ENCODE data around the gene ALK.

Gene ALK

GRCh38 chr2:29370173-29370572 lies 551.2 kb downstream of the ALK start:
- TF ChIP-seq ZFX (IDR thresholded peaks at IDR 0.05): no peak
- TF ChIP-seq, protein P1, sequence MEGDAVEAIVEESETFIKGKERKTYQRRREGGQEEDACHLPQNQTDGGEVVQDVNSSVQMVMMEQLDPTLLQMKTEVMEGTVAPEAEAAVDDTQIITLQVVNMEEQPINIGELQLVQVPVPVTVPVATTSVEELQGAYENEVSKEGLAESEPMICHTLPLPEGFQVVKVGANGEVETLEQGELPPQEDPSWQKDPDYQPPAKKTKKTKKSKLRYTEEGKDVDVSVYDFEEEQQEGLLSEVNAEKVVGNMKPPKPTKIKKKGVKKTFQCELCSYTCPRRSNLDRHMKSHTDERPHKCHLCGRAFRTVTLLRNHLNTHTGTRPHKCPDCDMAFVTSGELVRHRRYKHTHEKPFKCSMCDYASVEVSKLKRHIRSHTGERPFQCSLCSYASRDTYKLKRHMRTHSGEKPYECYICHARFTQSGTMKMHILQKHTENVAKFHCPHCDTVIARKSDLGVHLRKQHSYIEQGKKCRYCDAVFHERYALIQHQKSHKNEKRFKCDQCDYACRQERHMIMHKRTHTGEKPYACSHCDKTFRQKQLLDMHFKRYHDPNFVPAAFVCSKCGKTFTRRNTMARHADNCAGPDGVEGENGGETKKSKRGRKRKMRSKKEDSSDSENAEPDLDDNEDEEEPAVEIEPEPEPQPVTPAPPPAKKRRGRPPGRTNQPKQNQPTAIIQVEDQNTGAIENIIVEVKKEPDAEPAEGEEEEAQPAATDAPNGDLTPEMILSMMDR (conservative IDR thresholded peaks at IDR 0.05): no peak
- no peak overlapping the region for H3K27ac ChIP-seq

DNA sequence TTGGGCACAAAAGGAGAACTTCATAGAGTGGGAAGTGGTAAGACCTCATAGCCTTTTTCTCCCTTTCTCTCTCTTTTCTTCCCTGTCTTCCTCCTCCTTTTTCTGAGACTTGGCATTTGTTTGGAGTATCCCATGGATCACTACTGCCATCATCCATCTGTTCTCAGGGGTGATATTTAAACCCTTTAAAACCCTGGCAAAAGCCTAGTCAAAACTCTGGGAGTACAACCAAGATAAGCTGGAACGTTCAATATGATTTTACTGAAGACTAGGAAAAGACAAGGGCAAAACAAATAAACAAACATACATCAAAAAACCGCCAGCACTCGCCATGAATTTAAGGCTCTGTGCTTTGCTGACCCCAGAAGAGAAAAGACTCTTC lies 552.7 kb downstream of the ALK start:
- TF ChIP-seq ZFX (IDR thresholded peaks at IDR 0.05): no peak
- TF ChIP-seq, protein P1 (conservative IDR thresholded peaks at IDR 0.05): no peak

DNA sequence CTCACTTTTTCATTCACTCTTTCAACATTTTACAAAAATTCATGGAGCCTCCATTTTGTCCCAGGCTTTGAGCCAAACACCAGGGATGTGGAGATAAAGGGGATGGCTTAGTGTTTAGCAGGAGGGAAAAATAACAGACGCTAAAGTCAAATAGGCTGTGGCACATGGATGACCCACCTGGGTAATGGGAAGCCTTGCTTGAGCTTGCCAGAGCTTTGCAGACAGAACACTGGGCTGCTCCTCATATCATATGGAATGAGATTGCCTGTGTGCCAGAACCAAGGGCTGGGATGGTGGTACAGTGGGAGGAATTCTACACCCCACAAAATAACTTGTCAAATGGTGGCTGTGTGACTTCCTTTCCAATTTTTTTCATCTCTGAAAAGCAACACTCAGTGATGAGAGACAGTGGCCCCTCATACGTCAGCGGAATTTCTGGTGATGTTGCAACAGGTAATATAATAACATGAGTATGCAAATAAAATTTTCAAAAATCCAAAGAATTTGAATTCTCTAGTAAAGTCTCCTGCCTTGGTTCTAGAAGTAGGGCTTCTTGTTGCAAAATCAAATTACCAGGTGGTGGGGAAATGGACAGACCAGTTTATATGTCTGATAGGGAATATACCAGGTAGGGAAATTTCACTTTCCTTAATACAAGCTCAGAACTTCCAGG lies 553.3 kb downstream of the ALK start:
- TF ChIP-seq, protein P1 (conservative IDR thresholded peaks at IDR 0.05): no peak
- TF ChIP-seq ZFX (IDR thresholded peaks at IDR 0.05): no peak
- H3K27ac ChIP-seq: no peak overlapping the region

More for the DNA sequence above, 552.7 kb downstream of the ALK start:
- no peak overlapping the region for H3K27ac ChIP-seq

DNA sequence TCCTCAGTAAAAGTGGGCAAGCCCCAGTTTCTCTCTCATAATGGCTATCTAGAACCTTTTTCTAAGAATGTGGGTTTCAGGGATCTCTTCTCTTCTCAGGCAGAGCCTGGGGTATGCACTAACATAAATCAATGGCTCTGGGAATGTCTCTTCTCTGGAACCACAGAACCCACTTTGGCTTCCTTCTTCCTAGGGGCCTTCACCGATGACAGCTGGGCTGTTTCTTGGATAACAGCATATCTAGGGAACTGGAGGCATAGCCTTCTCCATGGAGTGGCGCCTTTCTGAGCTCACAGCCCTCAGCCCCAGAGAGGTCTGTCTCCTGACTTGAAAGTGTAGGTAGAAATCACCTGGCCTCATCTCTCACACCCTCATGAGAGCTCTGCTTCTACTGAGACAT lies 558.3 kb downstream of the ALK start:
- H3K27ac ChIP-seq: no peak overlapping the region
- no peak for TF ChIP-seq ZFX (IDR thresholded peaks at IDR 0.05)
- TF ChIP-seq, protein P1 (conservative IDR thresholded peaks at IDR 0.05): no peak

GRCh38 chr2:29361231-29361630 lies 560.2 kb downstream of the ALK start:
- H3K27ac ChIP-seq: no peak overlapping the region
- TF ChIP-seq ZFX (IDR thresholded peaks at IDR 0.05): no peak
- TF ChIP-seq, protein P1 (conservative IDR thresholded peaks at IDR 0.05): no peak

DNA sequence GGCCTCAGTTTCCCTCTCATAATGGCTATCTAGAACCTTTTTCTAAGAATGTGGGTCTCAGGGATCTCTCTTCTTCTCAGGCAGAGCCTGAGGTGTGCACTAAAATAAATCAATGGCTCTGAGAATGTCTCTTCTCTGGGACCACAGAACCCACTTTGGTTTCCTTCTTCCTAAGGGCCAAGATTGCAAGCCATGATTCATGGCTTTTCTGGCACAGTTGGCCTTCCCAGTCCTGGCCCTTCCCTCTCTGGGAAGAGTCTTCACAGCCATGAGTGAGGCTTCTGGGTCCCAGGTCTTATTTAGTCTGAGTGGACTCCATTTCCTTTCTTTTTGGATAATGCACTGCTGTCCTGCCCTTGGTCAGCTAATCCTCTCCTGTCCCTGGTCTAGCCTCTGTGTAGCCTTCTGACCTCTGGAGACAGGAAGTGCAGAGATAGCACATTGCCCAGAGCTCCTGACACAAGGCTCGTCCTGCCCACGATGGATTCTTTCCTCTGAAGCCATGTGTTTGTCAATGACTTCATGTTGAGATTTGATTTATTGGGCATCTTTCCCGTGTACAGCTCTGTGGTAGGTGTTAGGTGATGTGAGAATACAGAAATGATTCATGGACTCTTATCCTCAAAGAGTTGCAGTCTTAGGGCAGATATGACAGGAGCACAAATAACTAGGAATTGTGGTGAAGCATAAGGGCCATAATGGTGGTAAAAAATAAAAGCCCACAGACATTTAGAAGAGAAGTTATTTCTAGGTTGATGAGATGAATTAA lies 561.2 kb downstream of the ALK start:
- no peak overlapping the region for H3K27ac ChIP-seq
- no peak for TF ChIP-seq ZFX (IDR thresholded peaks at IDR 0.05)
- TF ChIP-seq, protein P1 (conservative IDR thresholded peaks at IDR 0.05): no peak

DNA sequence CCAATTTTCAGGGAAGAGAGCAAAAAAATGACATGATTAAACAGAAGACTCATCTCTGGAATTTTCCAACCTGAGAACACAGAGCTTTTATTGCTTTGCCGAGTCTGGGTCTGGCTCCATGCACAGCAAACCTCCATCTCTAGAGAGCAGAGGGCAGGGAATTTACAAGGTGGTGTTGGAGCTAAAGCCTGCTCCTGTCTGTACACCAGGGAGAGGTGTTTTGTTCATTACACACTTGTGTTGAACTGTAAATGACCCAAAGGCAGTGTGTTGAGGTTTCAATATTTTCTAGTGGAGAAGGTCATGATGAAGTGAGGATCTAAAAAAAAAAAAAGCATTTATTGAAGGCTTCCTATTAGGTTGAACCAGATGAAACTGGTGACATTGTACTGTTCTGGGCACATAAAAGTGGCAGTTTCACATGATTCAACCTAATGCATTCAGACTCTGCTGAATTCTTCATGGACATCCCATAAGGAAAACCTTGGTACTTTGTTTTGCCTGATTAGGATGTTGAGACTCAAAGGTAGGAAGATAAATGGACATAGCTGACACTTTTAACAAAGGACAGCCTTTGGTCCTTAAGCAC lies 567.9 kb downstream of the ALK start:
- TF ChIP-seq ZFX (IDR thresholded peaks at IDR 0.05): no peak
- TF ChIP-seq, protein P1 (conservative IDR thresholded peaks at IDR 0.05): no peak
- H3K27ac ChIP-seq: no peak overlapping the region
